Neutrophil (primary cell): ENCODE results near the gene TNNC1.

ENCODE experiments used
- H3K27ac ChIP-seq: fragments of 200-600 bp; sonication (generic); 2 replicates; pipeline ENCODE4 v1.5.1; 2016; ENCODE audit warnings: mild to moderate bottlenecking, moderate library complexity
- H3K27me3 ChIP-seq: fragments of 200-600 bp; sonication (generic); 2 replicates; pipeline ENCODE4 v1.6.0; 2016; ENCODE audit warnings: mild to moderate bottlenecking
- H3K36me3 ChIP-seq: fragments of 200-600 bp; sonication (generic); 2 replicates; pipeline ENCODE4 v1.5.1; 2017
- H3K4me1 ChIP-seq, 2 experiments: fragments of 200-600 bp in 1 of 2; sonication (generic) in 1 of 2; 1 replicate in 1 of 2; 2 replicates in 1 of 2; pipeline versions ENCODE4 v1.5.1 to v1.6.1; 2013 to 2016; ENCODE audit warnings: low read depth in 1 of 2, low read length in 1 of 2, mild to moderate bottlenecking in 1 of 2, moderate library complexity in 1 of 2; ENCODE audit not compliant: control insufficient read depth in 1 of 2, insufficient read depth in 1 of 2
- H3K4me3 ChIP-seq, 2 experiments: fragments of 200-600 bp in 1 of 2; sonication (generic) in 1 of 2; 1 replicate in 1 of 2; 2 replicates in 1 of 2; pipeline ENCODE4 v1.5.1; 2013 to 2016; ENCODE audit warnings: low read depth in 1 of 2, low read length in 1 of 2, mild to moderate bottlenecking in 1 of 2, moderate library complexity in 1 of 2
- H3K9me3 ChIP-seq: fragments of 200-600 bp; sonication (generic); 2 replicates; pipeline ENCODE4 v1.5.1; 2016
- CTCF ChIP-seq: fragments of 200-600 bp; sonication (generic); IDR thresholded peaks from 2 replicates; pipeline ENCODE4 v1.5.1; 2016; ENCODE audit warnings: antibody characterized with exemption

The TNNC1 gene

DNA sequence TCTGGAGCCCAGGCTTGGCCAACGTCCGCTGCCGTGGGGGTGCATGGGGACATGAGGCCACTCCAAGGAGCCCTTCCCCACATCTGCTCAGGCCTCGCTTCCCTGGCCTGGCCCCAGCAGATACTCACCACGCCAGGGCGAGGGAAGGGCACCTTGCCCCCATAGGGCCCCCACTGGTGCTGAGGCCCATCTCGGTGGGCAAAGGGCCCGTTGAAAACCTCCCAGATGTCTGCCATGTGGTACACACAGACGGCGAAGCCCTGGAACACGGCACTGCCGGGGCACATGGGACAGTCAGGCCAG, 13.6 kb downstream of the TNNC1 start:
- TF ChIP-seq CTCF = no peak
- Histone ChIP-seq H3K36me3 (no peaks in the 10 kb centered on the region), H3K27me3 (no peaks in the 10 kb centered on the region), H3K4me3 (no peak overlapping the region), H3K27ac (no peak overlapping the region), H3K4me1 (no peaks in the 10 kb centered on the region), H3K9me3 (no peaks in the 10 kb centered on the region)

DNA sequence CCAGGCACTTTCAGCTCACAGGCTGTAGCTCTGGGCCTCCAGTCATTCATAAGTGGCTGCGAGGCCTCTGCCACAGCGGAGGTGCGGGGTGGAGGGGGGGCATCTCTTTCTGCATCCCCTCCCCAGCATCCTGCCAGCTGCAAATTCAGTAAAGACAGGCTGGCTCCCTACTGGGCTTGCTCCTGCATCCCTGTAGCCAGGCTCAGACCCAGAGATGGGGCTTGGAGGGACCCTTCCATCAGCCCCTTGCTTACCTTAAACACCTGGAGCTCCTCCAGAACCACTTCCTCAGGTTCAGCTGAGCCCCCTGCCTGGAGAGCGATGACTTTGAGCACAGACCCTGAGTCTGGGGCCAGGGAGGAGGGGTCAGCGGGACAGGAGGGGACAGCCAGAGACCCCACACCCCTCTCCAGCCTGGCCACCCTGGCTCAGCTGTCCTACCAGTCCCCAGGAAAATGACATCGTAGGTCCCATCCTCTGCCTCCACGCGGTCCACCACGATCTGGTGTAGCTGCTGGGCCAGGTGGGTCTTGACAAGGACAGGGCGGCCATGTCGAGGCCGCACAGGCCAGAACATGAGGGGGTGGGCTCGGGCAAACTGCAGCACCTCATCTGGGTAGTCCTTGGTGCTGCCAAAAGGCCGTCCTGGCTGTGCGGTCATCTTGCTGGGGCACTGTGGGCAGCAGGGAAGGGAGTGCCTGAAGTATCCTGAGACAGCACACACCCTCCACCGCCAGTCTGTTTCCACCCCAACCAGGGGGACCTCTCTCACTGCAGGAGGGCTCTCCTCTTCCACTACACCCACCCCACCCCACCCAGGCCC, 14.2 kb downstream of the TNNC1 start:
- H3K4me3 ChIP-seq = no peak overlapping the region
- no peak overlapping the region for H3K27ac ChIP-seq
- H3K36me3 ChIP-seq = no peaks in the 10 kb centered on the region
- TF ChIP-seq CTCF = no peak
- H3K9me3 ChIP-seq = no peaks in the 10 kb centered on the region
- no peaks in the 10 kb centered on the region for H3K4me1 ChIP-seq
- H3K27me3 ChIP-seq = peaks cover 3% of the 10 kb centered on the region

DNA sequence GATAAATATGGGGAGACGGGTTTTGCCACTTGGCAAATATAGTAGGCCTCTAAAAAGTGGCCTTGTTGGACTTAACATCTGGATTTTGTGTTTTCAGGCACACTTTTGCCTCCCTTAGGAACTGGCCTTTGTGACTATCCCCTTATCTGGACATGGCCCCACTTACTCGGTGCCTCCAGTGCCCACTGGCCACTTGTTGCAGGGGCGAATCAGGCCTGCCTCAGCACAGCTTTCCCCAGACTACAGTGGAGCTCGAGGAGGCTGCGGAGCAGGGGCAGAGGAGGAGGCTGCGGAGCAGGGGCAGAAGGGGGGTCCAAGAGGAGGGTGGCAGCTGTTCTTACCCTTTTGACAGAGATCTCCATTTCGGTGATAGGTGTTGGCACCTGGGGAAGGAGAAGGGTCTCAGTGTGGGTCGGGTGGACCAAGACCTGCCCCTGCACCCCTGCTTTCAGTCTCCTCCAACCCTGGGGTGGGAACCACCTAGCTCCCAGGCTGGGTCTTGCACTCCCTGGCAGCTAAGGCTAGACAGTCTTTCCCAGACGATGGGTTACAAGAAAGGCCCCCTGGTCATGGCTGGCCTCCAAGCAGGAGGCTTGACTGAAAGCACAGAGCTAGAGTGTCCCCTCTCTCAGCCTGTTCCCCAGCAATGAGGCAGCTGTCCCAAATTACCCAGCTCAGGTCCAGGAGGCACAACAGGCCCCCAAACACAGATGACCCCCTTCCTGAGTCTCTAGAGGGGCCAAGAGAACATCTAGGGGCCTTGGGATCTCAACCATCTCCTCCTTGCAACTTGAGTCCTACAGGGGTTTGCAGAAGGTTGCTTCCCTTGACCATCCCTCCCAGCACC, 15.0 kb downstream of the TNNC1 start:
- TF ChIP-seq CTCF = no peak
- Histone ChIP-seq H3K4me3 (no peak overlapping the region), H3K36me3 (no peaks in the 10 kb centered on the region), H3K4me1 (no peaks in the 10 kb centered on the region), H3K27ac (no peak overlapping the region), H3K27me3 (peaks cover 10% of the 10 kb centered on the region), H3K9me3 (no peaks in the 10 kb centered on the region)

DNA sequence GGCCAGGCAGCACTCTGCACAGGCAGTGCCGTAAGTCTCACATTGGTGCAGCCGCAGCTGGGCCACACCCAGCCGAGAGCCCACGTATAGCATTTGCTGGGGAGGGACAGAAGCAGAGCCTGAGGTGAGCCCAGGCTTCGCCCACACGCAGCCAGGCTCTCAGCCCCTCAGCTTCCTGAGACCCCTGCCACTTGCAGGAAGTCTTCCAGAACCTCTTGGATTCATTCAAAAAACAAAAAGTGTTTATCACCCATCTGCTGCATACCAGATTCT, 15.8 kb downstream of the TNNC1 start:
- Histone ChIP-seq H3K36me3 (no peaks in the 10 kb centered on the region), H3K27ac (no peak overlapping the region), H3K4me1 (no peaks in the 10 kb centered on the region), H3K4me3 (no peak overlapping the region), H3K9me3 (no peaks in the 10 kb centered on the region), H3K27me3 (peaks cover 14% of the 10 kb centered on the region)
- TF ChIP-seq CTCF = no peak

- Histone ChIP-seq H3K36me3 (no peaks in the 10 kb centered on the region), H3K9me3 (no peaks in the 10 kb centered on the region)
Measured at GRCh38 chr3:52437326-52438103, 16.3 kb downstream of the TNNC1 start.

More at GRCh38 chr3:52437326-52438103, 16.3 kb downstream of the TNNC1 start:
- Histone ChIP-seq H3K4me3 (no peak overlapping the region), H3K27me3 (peaks cover 14% of the 10 kb centered on the region), H3K4me1 (no peaks in the 10 kb centered on the region), H3K27ac (no peak overlapping the region)
- TF ChIP-seq CTCF = no peak
